Kidney epithelial cell (primary cell): ENCODE measurements around the gene P2RX4. TPM values are rescaled to one million over a fixed set of nuclear protein-coding genes. Genes with fewer than 3 reads are reported as not detected.

Source experiments
- DNase-seq: peaks from one replicate; pipeline ENCODE4 v3.0.0-alpha.2; 2010; ENCODE audit warnings: low read depth
- H3K27me3 ChIP-seq: 2 replicates; pipeline ENCODE4 v1.6.0; 2011; ENCODE audit warnings: low read length; ENCODE audit not compliant: control insufficient read depth, insufficient read depth
- H3K36me3 ChIP-seq: 2 replicates; pipeline ENCODE4 v1.5.1; 2011; ENCODE audit warnings: low read length; ENCODE audit not compliant: control insufficient read depth, insufficient read depth
- H3K4me3 ChIP-seq: 2 replicates; pipeline ENCODE4 v1.5.1; 2011; ENCODE audit warnings: low read depth, mild to moderate bottlenecking, control low read depth, low read length
- total RNA-seq: library from RNA; depleted of rRNA; stranded (reverse); fragments of >200 nt; gene quantifications from 2 replicates; pipeline ENCODE4 v1.2.3, GENCODE V29; 2015
- TF ChIP-seq, protein P1 (sequence below): IDR thresholded peaks from 2 replicates; pipeline ENCODE4 v1.5.1; 2011; ENCODE audit warnings: mild to moderate bottlenecking, moderate library complexity, low read length, control low read depth, inconsistent platforms; ENCODE audit not compliant: insufficient read depth, poor library complexity, severe bottlenecking

Gene P2RX4
- total RNA-seq, 1 donor from 2014 or later = 119 TPM

DNA sequence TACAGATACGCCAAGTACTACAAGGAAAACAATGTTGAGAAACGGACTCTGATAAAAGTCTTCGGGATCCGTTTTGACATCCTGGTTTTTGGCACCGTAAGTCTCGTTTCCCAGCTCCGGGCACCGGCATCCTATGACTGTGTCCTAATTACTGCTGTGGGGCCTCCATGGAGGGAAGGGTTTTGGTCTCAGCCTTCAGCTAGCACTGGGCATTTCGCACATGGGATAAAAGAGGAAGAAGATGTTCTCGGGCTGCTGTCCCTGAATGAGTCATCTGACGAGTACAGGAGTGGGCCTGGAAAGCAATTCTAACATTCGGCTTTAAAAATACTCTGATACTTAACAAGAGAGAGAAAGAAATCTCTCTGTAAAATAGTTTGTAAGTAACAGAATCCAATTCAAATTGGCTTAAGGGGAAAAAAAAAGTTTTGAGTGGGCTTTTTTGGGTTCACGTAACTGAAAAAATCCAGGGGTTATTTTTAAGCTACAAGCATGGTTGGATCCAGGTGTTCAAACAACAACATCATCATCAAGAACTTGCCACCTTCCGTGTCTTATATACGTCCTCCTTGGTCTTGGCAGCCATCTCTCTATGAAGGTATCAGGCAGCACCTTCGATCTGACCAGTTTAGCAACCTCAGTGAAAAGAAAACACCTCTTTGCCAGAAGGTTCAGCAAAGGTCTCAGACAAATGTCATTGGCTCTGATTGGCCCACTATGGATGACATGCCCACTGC, 34.4 kb upstream of the P2RX4 start:
- Histone ChIP-seq H3K36me3 (no peaks in the 10 kb centered on the region), H3K4me3 (no peak overlapping the region), H3K27me3 (no peaks in the 10 kb centered on the region)
- TF ChIP-seq, protein P1, sequence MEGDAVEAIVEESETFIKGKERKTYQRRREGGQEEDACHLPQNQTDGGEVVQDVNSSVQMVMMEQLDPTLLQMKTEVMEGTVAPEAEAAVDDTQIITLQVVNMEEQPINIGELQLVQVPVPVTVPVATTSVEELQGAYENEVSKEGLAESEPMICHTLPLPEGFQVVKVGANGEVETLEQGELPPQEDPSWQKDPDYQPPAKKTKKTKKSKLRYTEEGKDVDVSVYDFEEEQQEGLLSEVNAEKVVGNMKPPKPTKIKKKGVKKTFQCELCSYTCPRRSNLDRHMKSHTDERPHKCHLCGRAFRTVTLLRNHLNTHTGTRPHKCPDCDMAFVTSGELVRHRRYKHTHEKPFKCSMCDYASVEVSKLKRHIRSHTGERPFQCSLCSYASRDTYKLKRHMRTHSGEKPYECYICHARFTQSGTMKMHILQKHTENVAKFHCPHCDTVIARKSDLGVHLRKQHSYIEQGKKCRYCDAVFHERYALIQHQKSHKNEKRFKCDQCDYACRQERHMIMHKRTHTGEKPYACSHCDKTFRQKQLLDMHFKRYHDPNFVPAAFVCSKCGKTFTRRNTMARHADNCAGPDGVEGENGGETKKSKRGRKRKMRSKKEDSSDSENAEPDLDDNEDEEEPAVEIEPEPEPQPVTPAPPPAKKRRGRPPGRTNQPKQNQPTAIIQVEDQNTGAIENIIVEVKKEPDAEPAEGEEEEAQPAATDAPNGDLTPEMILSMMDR = no peak
- DNase-seq = no peak

DNA sequence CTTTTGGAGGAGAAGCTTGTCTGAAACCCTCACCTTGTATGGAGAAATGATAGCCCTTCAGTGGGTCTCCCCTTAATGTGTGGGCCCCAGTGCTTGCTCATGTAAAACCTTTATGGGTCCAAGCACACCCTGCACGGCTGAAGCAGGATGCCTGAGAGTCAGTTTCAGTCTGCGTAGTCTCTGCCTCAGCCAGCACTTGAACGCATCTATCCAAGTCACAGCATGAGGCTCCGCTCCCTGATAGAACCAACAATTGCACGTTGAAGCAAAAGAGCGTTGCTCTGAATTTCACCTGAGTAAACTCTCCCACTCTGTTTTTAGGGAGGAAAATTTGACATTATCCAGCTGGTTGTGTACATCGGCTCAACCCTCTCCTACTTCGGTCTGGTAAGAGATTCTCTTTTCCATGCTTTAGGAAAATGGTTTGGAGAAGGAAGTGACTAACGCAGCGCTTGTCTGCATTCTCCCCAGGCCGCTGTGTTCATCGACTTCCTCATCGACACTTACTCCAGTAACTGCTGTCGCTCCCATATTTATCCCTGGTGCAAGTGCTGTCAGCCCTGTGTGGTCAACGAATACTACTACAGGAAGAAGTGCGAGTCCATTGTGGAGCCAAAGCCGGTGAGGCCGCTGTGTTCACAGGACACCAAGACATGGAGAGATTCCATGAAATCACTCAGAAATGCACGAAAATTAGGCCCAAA, 33.0 kb upstream of the P2RX4 start:
- Histone ChIP-seq H3K36me3 (no peaks in the 10 kb centered on the region), H3K27me3 (no peaks in the 10 kb centered on the region), H3K4me3 (no peak overlapping the region)
- TF ChIP-seq, protein P1 = no peak
- no peak for DNase-seq

DNA sequence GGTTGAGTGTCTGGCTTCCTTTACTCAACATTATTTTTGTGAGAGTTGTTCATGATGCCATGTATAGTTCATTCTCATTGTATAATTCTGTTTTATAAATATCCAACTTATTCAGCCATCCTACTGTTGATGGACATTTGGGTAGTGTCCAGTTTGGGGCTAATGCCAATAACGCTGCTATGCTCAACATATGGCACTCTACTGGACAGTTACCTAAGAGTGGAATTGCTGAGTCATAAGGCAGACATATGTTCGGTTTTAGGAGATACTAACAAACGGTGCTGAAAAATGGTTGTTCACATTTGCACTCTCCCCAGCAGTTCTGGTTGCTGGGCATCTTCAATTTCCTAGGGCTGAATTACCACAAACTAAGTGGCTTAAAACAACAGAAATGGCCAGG, 28.7 kb upstream of the P2RX4 start:
- DNase-seq = no peak
- no peaks in the 10 kb centered on the region for H3K27me3 ChIP-seq
- TF ChIP-seq, protein P1 = no peak
- no peaks in the 10 kb centered on the region for H3K36me3 ChIP-seq
- no peak overlapping the region for H3K4me3 ChIP-seq

DNA sequence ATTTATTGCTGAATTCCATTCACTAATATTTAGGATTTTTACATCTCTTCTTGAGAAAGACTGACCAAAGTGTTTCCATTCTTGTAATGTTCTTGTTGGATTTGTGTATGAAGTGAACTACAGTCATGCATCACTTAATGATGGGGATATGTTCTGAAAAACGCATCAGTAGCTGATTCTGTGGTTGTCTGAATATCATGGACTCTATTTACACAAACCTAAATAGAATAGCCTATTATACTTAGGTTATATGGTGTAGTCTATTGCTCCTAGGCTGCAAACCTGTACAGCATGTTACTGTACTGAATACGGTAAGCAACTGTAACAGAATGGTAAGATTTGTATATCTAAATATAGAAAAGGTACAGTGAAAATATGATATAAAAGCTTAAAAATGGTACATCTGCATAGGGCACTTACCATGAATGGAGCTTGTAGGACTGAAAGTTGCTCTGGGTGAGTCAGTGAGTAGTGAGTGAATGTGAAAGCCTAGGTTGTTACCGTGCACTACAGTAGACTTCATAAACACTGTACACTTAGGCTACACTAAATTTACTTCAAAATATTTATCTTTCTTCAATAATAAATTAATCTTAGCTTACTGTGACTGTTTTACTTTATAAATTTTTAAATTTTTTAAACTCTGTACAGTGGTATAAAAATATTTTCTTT, 27.6 kb upstream of the P2RX4 start:
- no peak overlapping the region for H3K4me3 ChIP-seq
- TF ChIP-seq, protein P1 = no peak
- no peaks in the 10 kb centered on the region for H3K36me3 ChIP-seq
- DNase-seq = no peak
- H3K27me3 ChIP-seq = no peaks in the 10 kb centered on the region

DNA sequence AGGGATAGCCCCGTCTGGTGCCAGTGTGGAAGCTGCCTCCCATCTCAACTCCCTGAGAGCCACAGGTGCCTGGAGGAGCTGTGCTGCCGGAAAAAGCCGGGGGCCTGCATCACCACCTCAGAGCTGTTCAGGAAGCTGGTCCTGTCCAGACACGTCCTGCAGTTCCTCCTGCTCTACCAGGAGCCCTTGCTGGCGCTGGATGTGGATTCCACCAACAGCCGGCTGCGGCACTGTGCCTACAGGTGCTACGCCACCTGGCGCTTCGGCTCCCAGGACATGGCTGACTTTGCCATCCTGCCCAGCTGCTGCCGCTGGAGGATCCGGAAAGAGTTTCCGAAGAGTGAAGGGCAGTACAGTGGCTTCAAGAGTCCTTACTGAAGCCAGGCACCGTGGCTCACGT, 25.5 kb upstream of the P2RX4 start:
- H3K27me3 ChIP-seq = no peaks in the 10 kb centered on the region

More for the DNA sequence above, 25.5 kb upstream of the P2RX4 start:
- Histone ChIP-seq H3K36me3 (no peaks in the 10 kb centered on the region), H3K4me3 (no peak overlapping the region)
- TF ChIP-seq, protein P1 = no peak
- DNase-seq = no peak
